Fibroblast of skin of right biceps (primary cell): ENCODE measurements around the gene PGA3.
A peak's percentile ranks its signal among the peaks of the same experiment; 100 is the strongest.
"Not testable (repeated sequence)": the region's sequence is repeated elsewhere in the genome, so short reads cannot be mapped to it uniquely, and the experiment has no call there.

Source experiments
- DNase-seq: peaks from one replicate; pipeline ENCODE4 v3.0.0-alpha.2; 2013

The PGA3 gene

DNA sequence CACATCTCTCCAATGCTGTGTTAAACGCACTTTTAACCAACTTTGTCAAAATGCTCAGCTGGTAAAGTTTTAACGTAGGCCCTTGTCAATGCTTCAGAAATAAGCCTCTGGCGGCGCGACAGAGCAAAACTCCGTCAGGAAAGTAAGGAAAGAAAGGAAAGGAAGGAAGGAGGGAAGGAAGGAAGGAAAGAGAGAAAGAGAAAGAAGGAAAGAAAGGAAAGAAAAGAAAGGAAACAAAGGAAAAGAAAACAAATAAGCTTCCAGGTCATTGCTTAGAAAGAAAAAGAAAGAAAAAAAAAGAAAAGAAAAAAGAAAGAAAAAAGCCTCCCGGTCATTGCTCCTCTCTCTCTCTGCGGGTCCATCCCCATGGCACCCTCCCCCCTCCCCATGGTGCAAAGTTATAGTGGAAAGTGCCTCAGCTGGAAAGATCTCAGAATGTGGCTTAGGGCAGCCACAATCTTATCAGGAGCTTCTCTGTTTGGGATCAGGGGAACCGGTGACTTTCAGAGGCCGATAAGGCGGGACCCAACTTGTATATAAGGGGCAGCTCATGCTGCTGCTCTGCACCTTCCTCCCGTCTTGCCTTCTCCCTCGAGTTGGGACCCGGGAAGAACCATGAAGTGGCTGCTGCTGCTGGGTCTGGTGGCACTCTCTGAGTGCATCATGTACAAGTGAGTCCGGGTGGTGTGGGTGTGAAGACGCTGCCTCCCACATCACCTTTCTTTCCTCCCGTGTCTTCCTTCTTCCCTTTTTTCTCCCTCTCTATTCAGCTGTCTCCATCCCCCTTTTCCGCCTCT is at the start of gene PGA3:
TSS of gene PGA3 (plus strand) at position 566 of the 797 bp plus-strand sequence. CDS start at position 616, 50 bp downstream.
- DNase-seq = not testable (repeated sequence)

DNA sequence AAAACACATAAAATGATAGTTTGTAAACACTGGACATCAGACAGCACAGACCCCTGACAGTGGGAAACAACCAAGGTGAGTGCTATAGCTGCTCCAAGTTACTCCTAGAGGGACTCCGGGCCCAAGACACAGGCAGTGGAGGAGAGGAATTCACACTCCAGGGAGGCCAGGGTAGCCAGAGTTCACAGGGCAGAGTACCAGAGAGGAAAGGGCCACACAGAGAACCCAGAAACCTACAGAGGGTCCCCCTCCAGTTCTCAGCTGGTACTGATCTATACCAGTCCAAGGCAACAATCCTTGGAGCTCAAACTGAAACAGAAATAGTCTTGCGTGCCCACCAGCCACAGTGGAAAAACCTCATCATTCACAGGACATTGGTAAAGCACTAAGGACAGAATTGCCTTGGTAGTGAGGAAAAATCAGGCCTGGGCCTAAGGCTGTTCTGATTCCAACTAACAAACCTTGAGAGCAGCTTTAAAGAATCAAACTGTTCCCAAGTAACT is 49.7 kb upstream of the PGA3 start:
- DNase-seq = no peak

DNA sequence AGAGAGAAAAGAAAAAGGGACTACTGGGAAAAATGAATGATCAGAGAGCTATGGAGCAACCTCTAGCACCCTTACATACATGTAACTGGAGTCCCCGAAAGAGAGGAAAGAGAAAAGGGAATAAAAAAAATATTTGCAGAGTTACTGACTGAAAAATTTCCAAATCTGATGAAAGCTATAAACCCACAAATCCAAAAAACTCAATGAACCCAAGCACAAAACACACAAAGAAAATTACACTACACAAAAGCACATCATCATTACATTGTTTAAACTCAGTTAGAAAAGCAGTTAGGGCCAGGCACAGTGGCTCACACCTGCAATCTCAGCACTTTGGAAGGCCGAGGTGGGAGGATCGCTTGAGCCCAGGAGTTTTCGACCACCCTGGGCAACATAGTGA is 48.8 kb upstream of the PGA3 start:
- no peak for DNase-seq

DNA sequence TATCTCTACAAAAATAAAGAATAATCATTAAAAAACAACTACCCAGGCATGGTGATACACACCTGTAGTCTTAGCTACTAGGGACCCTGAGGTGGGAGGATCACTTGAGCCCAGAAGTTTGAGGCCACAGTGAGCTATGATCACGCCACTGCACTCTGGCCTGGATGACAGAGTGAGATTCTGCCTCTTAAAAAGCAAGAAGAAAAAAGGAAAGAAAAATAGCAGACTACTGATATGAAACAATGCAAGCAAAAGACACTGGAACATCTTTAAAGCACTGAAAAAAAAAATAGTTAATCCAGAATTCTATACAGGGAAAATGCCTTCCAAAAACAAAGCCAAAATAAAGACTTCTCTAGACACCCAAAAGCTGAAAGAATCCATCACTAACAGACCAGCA is 48.0 kb upstream of the PGA3 start:
- no peak for DNase-seq

DNA sequence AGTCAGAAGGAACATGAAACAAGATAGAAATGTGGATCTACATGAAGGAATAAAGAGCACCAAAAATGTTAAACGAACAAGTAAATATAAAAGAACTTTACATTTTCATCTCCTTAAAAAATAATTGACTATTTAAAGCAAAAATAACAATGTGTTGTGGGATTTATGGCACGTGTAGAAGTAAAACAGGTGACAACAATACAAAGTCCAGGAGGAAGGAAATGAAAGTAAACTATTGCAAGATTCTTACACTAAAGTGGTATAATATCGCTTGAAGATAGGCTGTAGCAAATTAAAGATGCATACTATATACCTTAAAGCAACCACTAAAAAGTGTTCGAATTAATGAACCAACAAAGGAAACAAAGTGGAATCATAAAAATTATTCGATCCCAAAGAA is 47.6 kb upstream of the PGA3 start:
- DNase-seq = no peak

DNA sequence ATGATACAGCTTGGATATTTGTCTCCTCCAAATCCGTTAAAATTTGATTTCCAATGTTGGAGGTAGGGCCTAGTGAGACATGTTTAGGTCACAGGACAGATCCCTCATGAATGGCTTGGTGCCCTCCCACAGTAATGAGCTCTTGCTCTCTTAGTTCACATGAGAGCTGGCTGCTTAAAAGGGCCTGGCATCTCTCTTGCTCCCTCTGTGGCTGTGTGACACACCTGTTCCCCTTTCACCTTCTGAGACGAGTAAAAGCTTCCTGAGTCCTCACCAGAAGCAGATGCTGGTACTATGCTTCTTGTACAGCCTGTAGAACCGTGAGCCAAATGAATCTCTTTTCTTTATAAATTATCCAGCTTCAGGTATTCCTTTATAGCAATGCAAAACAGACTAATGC is 45.6 kb upstream of the PGA3 start:
- DNase-seq = no peak

DNA sequence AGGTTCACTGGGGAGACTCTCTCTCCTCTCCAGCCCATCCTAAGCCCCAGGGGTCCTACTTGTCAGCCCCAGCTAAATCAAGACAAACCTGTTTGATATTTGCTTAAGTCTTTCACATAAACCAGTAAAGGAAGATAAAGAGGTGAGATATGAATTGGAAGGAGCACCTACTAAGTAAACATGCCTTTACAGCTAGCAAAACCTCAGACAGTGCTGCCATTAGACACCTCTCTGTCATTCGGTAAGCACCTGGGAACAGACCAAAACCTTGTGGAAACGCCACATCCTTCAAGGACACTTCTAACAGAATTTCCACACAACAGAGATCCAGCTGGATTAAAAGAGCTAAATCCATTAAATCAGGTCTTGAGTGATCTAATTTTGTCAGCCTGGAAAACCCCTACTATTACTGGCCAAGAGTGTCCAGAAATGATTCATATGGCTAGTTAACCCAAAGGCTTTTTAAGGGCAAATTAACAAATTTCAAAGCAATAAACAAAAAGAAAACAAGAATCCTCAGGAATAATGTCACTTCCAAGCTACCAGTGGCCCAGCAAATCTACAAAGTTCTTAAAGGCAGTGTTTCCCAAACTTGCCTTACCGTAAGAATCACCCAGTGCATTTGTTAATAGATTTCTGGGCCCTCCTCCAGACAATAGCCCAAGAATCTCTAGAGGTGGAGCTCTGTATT is 44.5 kb upstream of the PGA3 start:
- DNase-seq = peak; percentile 19

DNA sequence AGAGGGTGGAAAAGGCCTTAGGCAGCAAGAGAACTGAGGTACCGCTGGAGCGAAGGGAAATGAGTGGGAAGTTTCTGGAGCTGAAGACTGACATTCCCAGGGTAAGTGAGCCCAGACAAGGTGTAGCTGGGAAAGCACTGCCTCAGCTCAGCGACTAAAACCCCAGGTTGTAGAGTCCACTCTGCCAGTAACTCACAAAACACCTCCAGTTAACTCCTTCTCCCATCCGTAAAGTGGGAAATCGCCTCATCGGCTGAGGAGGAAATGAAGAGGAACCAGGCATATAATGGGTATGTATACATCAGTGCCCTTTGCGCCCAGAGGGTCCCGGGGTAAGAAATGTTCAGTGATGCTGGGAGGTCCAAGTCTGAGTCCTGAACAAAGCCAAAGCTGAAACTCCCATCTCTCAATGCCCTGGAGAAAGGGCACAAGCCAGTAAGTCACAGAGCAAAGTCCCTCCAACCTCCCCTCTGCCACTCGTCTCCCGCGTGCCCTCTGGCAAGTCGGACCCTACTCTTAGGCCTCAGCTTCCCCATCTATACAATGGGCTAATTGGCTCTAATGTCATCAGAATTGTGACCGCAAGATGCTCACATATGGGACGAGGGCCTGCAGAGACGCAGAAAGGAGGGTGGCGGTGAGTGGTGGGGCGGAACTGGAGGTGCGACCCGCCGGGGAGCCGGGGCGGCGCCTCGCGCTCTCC is 42.7 kb upstream of the PGA3 start:
- DNase-seq = peak; percentile 5

DNA sequence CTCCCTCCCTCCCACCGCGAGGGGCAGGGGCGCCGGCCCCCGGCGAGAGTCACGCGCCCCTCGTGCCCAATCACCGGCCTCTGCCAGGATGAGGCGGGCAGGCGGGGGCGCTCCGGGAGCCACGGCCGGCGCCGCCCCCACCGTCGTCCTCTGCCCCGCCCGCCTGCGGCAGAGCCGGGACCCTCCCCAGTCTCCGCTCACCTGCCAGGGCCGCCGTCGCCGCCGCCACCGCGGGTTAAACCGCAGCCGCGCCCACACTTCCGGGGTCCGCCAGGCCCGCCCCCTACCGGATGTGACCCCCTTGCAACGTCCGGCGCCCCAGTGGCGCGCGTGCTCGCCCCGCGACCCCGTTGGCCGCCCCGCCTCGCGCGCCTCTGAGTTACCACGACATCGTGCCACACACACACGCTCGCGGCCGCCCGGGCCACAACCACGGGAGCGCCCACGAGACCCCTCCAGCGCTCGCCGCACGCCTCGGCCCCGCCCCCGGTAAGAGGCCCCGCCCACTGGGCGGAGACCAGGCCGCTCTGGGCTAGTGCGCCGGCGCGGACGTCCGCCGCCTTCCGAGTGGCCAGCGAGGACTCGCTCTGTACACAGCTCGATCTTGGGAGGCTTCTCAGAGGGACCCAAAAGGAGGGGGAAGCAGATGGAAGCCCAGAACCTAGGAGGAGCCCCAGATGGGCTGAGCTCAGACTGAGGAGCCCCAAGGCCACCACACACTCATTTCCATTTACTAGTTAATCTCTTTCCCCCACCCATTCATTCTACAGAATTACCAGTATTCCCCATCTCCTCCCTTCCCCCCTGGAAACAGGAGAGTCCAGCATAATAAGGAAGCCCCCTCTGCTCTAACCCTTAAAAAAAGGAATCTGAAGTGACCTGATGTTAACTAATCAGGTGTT is 41.9 kb upstream of the PGA3 start, which contains the start of gene VPS37C:
TSS of gene VPS37C (minus strand) at position 237 of the 902 bp plus-strand sequence. CDS start 22,597 bp downstream, outside the sequence.
- peak; percentile 85 for DNase-seq

DNA sequence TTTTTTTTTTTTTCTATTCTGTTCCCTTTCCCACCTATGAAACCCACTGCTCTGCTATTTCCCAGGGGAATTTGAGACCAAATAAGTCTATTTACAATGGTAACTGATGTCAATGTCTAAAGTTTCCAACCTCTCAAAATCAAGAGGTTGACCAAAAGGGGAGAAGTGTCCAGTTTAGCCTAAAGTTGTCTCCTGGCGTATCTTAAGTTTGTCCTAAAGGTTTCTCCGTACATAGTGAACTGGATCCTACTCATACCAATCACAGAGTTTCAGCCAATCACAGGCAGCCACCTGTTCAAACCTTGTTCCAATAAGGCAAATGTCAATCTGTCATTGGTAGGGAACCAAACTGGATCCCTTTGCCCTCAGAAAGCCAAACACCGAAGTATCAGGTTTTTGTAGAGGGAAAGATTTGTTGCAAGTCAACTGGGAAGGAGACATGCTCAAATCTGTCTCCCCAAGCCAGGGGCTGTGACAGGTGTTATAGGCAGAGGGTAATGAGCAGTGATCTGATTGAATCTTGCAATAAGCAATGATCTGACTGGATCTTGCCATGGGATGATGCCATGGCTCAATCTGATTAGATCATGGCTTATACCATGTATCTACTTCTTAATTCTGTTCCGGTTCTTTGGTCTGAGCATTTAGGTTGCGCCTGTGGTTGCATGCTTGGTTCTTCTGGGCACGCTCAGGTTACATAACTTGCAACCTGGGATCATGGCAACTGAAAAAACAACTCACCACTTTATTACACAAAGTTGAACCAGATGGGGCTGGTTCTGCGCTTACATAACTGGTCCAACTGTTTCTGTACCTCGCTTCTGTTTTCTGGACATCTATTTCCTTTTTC is 41.0 kb upstream of the PGA3 start:
- DNase-seq = peak; percentile 56

DNA sequence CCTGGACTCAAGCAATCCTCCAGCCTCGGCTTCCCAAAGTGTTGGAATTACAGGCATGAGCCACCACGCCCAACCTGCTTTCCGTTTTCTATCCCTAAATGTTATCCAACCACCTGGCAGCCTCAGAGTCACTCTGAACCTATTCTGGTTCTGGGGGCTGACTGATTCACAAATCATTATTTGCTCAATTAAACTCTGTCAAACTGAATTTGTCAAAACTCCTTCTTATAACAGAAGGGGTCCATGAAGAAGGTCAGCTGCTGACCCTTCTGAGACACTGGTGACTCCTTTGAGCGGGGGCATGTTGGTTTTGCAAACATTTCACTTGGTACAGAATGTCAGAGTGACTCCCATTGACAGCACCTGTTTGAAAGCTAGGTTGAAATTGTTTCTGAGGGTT is 40.3 kb upstream of the PGA3 start:
- DNase-seq = no peak

DNA sequence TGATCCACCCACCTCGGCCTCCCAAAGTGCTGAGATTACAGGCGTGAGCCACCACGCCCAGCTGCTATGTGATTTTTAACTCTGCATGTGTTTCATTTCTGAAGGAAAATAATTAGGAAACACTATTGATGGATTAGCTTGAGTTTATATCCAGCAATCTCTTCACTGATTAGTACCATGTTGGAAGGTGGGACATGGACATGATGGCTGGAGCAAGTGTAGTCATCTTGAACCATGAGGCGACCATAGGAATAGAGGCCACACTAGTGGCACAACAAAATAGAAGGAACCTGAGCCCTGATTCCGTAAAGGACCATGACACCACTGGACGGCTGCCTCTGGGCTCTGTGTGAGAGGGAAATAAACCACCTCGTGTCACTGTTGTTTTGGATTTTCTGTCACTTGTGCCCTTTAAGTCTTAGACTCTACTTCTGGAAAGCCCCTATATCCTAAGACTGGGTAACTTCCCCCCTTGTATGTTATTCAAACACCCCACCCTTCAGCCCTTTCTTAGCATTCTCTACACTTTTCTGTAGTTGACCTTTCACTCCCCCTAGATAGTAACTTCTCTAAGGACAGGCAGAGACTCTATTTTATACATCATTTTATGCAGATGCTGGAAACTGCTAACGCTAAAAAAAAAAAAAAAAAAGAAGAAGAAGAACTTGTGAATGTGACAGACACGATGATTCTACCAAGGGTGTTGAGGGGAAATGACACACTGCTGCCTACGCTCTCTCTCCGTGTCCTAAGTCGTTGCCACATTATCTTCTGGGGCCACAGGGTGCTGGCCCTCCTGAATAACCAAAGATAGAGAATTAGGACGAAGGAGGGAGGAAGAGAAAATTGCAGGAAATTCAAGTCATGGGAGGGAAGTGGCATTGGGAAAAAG is 39.4 kb upstream of the PGA3 start:
- DNase-seq = no peak

DNA sequence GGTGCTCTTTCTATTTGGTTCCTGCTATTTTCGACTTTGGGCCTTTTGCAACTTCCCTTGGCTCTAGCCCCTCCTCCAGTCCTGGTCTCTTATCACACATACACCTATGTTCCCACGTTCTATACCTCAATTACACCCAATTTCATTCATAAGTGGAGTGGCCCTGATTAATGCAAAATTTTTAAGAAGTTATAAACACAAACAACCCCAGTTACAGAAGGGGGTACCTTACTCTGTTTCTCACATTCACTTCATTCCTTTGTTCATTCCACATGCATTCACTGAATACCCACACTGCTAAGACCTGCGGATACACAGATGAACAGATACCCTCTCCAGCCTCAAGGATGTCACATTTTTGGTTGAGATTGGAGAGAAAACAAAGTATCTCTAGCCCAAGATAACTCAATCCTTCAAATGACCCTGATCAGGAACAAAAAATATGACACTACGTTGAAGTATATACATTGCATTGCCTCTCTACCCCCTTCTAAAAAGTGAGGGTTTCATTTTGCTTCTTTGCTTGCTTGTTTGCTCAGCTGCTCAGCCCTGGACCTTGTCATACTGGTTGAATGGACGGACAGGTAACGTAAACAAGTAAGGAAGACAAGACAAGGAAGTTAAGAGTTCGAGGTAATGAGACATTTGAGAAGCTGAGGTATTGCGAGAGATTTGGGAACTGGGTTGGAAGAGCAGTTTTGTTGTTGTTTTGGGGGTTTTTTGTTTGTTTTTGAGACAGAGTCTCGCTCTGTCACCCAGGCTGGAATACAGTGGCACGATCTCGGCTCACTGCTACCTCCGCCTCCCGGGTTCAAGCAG is 38.5 kb upstream of the PGA3 start:
- DNase-seq = no peak

DNA sequence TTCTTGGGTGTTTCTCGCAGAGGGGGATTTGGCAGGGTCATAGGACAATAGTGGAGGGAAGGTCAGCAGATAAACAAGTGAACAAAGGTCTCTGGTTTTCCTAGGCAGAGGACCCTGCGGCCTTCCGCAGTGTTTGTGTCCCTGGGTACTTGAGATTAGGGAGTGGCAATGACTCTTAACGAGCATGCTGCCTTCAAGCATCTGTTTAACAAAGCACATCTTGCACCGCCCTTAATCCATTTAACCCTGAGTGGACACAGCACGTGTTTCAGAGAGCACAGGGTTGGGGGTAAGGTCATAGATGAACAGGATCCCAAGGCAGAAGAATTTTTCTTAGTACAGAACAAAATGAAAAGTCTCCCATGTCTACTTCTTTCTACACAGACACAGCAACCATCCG is 37.5 kb upstream of the PGA3 start:
- DNase-seq = not testable (repeated sequence)

DNA sequence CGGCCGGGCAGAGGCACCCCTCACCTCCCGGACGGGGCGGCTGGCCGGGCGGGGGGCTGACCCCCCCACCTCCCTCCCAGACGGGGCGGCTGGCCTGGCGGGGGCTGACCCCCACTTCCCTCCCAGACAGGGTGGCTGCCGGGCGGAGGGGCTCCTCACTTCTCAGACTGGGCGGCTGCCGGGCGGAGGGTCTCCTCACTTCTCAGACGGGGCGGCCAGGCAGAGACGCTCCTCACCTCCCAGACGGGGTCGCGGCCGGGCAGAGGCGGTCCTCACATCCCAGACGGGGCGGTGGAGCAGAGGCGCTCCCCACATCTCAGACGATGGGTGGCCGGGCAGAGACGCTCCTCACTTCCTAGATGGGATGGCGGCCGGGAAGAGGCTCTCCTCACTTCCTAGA is 37.0 kb upstream of the PGA3 start:
- not testable (repeated sequence) for DNase-seq

DNA sequence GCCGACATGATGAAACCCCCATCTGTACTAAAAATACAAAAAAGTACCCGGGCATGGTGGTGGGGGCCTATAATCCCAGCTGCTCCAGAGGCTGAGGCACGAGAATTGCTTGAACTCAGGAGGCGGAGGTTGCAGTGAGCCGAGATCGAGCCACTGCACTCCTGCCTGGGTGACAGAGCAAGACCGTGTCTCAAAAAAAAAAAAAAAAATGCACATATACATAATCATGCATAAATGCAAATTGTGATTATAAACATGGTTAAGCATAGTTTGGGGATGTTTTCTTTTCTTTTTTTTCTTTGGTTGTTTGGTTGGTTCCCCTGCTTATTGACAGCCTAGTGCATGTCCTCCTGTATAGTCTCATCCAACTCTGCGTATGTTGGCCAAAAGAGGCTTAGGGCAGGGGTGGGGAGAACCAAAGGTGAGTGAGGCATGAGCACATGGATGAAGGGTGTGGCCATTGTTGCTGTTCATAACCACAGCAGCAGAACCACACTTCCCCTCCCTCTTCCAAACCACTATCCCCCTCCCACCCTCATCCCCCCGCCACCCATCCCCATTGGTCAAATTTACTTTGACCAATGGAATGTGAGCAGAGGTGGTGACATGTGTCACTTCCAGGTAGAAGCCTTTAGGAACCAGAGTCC is 35.1 kb upstream of the PGA3 start:
- DNase-seq = no peak

DNA sequence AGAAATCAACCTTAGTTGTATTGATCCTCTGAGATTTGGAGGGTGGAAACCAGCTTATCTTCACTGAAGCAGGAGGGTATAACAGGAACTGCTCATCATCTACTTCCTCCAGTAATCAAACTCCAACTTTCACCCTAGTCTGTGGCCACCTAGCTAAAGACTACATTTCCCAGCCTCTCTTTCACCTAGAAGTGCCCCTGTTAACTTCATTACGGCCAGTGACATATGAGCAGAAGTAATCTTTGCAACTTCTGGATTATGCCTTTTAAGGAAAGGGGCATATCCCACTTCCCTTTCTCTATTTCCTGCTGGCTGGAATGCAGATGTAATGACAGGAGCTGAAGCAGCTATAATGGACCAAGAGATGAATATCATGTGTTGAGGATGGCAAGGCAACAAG is 34.5 kb upstream of the PGA3 start:
- DNase-seq = no peak

DNA sequence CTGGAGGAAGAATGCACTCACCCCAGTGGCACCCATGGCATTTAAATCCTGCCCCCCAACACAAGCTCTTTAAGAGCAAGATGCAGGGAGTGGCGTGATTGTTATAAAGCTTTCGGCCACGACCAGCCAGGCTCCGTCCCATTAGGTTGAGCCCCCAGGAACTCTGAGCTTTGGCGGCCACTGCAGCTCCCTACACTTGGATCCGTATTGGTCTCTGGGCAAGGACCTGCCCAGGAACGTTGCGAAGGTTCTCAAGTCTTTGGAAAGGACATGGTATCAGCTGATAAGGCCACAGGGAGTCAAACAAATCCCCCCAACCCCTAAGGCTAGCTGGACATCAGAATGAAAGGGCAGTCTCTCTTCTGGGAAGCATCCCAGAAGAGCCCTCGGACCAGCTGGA is 32.7 kb upstream of the PGA3 start:
- DNase-seq = no peak

DNA sequence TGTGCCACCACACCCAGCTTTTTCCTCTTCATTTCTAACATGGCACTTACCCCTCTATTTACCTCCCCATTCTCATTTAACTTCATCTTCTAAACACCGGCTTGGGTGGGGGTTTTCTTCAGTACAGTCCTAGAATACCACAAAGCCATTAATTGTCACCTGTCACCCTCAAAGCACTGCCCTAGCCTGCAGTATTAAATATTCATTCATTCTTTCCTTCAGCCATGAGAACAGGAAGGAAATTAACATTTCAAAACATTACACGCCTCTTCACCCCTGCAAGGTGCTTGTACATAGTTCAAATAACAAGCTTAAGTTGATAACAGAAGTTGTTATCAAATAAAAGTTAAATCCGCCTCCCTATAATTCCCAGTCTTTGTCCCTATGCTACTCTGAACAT is 31.4 kb upstream of the PGA3 start:
- no peak for DNase-seq
